GM19397 (cell line): ENCODE results near the gene HENMT1.
"Not testable (repeated sequence)": the region's sequence is repeated elsewhere in the genome, so short reads cannot be mapped to it uniquely, and the experiment has no call there.

ENCODE experiments used
- ATAC-seq: cut with Tn5 transposase; IDR thresholded peaks from one replicate; pipeline ENCODE4 v1.9.1; 2021; ENCODE audit warnings: mild to moderate bottlenecking, moderate library complexity; ENCODE audit not compliant: unreplicated experiment

Gene HENMT1

DNA sequence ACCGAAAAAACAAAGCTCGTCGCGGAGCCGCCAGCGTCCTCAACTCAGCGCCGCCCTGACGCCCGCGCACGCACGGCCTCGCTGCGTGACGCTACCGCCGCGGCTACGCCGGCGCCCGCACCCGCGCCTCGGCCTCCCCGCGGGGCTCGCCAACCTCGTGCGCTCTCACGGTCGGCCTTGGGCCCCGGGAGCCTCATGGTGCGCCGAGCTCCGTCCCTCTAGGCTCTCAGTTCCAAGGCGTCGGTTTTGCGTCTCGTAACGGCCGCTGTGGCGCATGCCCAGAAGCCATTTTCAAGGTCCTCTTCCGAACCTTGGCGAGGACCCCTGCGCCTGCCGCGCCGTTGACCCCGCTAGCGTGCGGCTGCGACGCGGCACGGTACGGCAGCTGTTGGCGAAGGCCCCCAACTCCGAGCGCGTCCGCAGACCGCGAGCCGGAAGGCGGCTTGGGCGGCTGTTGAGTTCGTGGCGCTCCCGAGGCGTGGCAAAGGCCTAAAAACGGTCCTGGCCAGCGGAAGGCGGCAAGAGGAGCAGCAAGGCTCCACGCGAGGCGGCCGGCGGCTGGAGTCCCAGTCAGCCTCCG is at the start of gene HENMT1:
Gene HENMT1, minus strand, starts transcription at position 64 of the 580 bp plus-strand sequence. CDS start 1,209 bp downstream, outside the sequence.
- ATAC-seq: peak; percentile 85

- no peak for ATAC-seq
These were observed 48.1 kb upstream of the HENMT1 start for GRCh38 chr1:108708691-108709660.

DNA sequence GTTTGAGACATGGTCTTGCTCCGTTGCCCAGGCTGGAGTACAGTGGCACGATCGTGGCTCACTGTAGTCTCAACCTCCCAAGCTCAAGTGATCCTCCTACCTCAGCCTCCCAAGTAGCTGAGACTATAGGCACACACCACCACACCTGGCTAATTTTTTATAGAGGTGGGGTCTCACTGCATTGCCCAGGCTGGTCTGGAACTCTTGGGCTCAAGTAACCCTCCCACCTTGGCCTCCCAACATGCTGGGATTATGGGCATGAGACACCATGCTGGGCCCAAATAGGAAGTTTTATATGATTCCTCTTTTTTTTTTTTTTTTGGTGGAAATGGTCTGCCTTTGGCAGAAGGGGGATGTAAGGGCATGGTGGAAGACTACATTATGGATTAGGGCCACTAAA is 45.8 kb upstream of the HENMT1 start:
- no peak for ATAC-seq

GRCh38 chr1:108704496-108704895 is 43.6 kb upstream of the HENMT1 start:
- no peak for ATAC-seq

DNA sequence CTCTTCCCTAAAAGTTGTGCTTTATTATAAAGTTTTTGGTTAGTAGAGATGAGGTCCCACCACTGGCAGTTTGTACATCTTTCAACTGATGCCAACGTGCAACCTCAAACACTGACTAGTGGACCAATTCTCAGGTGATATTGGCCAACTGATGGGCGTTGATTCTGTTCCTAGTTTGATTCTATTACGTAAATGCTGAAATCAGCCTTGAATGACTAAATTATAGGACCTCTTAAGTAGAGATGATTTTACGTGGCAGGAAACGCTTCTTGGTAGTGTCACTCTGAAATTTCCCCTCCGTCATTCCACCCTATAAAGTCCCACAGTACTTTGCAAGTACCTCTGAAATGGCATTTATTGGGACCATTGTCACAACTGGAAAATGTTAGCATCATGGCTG is 43.0 kb upstream of the HENMT1 start:
- ATAC-seq: no peak

DNA sequence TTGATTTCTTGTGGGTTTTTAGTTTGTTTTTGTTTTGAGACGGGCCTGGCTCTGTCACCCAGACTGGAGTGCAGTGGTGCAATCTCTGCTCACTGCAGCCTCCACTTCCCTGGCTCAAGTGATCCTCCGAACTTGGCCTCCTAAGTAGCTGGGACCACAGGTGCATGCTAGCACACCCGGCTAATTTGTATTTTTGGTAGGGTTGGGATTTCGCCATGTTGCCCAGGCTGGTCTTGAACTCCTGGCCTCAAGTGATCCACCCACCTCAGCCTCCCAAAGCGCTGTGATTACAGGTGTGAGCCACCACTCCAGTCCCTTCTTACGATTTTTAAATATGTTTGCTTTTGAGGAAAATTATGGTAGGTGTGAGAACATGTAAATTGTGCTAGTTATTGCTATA is 41.2 kb upstream of the HENMT1 start:
- ATAC-seq: not testable (repeated sequence)

DNA sequence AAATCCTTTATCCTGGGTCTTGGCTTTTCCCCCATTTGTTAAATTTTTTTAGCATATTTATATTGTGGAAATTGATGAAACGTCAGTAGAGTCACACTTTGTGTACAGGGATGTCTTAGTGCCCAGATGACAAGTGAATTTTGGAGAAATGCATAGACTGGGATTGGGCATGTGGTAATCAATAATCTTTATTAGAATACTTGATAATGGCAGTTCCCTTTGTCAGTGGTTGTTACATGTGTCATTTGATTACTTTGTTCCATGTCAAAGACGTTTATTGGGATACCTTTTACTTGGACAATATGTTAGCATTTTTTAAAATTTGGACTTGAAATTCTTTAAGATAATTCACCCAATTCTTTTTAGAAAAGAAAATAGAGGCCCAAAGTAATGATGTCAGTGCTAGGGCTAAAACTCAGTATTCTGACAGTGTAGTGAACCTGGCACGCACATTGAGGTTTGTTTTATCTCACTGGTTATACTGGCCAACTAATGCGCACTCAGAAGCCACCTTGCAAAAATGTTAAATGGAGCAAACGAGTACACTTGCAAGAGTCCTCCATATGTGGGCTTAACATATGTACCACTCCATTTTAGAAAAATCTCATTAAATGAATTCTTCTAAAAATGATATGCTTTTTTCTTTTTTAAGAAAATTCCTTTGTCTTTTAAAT is 40.4 kb upstream of the HENMT1 start:
- no peak for ATAC-seq

GRCh38 chr1:108699375-108700332 is 38.8 kb upstream of the HENMT1 start:
- no peak for ATAC-seq

GRCh38 chr1:108695535-108695934 is 34.6 kb upstream of the HENMT1 start:
- no peak for ATAC-seq

DNA sequence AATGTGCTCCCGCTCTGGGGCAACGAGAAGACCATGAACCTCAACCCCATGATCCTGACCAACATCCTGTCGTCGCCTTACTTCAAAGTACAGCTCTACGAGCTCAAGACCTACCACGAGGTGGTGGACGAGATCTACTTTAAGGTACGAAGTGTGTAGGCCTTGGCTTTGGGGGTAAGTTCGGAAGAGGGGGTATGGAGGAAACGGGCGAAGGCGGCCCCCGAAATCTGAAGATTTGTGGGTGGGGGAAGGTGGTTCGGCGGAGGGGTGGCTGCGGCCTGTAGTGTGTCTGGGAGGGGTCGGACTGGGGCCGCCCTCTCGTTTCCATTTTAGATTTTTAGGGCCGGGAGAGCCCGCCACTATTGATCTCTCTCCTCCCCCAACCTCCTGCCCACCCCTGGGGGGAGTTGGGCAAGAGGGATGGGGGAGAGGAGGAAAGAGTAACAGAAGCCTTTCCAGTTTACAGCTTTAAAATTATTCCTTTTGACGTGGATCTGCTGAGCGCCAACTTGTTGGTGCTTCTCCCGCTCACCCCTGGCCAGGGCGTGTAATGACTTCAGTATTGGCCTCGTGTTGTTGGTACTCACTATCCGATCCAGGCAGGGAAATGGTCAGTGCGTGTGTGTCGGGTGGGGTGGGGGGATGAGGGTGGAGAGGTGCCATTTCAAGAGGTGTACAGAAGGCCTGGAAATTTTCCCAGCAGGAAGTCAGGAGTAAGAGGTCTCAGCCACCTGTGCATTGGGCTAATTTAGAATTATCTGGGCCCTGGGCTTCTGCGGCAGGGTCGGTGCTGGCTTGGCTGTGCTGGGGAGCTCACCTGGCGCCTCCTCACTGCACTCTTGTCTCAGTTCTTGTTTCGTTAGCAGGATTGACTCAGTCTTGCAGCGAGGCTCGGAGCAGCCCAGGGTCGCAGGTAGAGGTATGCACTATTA is 32.1 kb upstream of the HENMT1 start:
- peak; percentile 52 for ATAC-seq

GRCh38 chr1:108691942-108692723 is 31.2 kb upstream of the HENMT1 start, which contains the start of gene PRPF38B:
Gene PRPF38B, plus strand, starts transcription at chr1:108692310. Its CDS starts 282 bp downstream, at chr1:108692592.
- ATAC-seq: peak; percentile 93

GRCh38 chr1:108691128-108691941 is 30.4 kb upstream of the HENMT1 start:
- no peak for ATAC-seq

- ATAC-seq: no peak
These were observed 25.9 kb upstream of the HENMT1 start for GRCh38 chr1:108686614-108687313.

GRCh38 chr1:108685529-108685928 is 24.6 kb upstream of the HENMT1 start:
- no peak for ATAC-seq

GRCh38 chr1:108681701-108682100 is 20.8 kb upstream of the HENMT1 start:
- ATAC-seq: not testable (repeated sequence)

DNA sequence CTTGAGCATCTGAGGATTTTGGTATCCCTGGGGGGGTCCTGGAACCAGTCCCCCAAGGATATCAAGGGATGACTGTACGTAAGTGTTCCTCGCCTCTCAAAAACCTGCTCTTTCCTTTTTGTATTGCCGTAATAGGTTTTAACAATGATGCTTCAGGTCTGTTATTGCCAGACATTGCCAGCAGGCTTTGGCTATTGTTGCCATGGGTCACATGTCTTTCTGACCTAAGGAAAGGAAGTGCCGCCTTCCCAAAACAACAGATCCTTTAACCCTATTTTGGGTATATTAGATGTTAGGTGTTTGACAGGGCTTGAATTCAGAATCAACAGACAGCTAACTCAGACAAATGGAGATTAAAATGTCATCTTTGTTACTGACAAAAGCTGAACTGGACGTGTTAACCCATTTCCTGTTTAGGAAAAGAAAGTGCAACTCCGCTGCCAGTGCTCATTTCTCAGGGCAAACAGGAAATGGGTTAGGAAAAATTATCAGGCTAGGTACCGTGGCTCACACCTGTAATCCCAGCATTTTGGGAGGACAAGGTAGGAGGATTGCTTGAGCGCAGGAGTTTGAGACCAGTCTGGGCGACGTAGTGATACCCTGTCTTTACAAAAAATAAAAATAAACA is 18.8 kb upstream of the HENMT1 start:
- ATAC-seq: no peak

DNA sequence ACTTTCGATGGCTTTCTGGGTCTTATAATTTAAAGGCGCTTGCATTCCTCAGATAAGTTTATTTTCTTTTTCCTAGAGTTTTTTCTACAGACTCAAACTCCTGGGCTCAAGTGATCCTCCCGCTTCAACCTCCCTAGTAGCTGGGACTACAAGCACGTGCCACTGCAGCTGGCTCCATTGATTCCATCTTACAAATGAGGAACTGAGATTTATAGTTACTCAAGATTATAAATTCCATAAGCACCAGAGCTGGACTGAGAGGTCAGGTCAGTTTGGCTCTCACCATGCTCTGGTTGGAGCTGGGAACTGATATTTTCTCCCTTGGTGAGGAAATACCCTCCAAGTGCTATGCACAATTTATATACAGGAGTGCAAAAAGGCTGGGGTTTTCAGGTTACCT is 17.8 kb upstream of the HENMT1 start:
- ATAC-seq: no peak
